HS-5 (cell line): ENCODE measurements around the gene RNF135.
"Not testable (repeated sequence)": the region's sequence is repeated elsewhere in the genome, so short reads cannot be mapped to it uniquely, and the experiment has no call there.

Experiments used
- DNase-seq: peaks from one replicate; pipeline ENCODE4 v3.0.0-alpha.2; 2012; ENCODE audit warnings: low read depth

The RNF135 gene

DNA sequence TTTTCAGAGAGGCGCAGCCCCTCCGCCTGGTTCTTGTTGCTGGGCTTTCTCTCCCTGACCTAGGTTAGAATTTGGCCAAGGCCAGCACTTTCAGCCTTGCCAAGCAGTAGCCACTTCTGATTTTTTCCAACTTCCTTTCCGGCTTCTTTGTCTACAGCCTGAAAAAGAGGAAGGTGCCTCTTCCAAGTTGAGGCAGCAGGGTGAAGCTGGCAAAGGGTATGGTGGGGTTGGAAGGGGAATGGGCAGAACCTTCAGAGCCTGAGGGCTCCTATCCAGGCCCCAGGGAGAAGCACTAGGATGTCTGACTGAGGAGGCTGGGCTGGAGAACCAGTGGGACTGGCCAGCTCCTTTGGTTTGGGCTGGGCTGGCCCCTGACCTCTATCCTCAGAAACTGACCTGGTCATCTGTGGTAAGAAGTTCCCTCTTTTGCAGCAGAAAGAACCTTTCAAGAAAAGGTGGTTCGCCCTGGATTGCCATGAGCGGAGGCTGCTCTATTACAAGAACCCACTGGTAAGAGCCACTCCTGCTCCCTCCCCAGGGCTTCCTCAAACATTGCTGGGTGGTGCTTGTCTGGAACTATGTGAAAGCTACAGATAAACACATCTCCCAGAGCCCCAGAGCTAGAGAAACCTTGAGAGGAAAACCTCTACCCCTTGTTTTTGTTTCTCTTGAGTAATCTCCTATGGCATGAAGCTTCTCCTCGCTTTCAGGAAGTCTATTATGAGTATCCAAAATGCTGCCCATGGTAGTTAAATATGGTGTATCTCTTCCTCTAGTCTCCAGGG lies 16.6 kb upstream of the RNF135 start:
- DNase-seq = no peak

DNA sequence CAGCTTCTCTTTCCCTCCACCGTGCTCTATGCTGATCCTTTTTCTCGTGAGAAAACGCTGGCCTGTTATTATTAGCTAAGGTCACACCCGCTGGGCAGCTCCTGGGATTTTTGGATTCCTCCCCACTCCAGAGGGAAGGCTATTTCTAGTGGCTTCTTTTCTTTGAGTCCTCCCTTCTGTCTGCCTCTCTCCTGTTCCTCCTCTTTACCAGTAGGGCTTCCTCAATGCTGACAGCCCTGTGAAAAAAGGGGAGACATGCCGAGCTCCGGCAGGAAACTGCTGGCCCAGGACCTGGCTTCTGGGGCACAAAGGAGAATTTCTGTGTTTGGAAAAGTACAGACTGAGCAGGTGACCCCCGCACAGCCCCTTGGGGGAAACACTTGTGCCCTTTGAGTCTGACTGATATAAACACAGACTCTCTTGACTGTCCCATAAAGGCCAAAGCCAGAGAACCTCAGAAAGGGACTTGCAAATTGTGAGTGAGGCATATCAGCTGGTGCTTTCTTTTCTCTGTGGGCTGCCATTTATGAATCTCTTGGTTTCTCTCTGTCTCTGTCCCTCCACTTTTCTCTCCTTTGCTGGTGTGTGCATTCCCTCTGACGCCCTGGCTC lies 14.0 kb upstream of the RNF135 start:
- DNase-seq = no peak

DNA sequence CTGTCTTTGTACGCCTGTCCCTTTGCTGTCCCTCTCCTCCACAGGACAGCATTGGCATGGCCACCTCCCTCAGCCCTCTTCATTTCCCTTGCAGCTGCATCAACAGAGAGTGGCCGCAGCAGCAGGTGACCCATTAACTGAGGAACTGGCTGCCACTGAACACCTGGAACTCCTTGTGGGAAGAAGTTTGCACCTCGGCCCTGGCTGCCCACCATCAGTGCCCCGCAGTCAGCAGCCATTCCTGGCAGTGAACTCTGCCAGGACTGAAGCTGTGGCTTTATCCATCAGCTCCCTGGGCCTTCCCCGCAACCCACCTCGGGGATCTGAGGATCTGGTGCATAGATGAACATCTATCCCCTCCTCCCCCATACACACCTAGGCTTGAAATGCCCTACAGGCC lies 13.1 kb upstream of the RNF135 start:
- DNase-seq = no peak

DNA sequence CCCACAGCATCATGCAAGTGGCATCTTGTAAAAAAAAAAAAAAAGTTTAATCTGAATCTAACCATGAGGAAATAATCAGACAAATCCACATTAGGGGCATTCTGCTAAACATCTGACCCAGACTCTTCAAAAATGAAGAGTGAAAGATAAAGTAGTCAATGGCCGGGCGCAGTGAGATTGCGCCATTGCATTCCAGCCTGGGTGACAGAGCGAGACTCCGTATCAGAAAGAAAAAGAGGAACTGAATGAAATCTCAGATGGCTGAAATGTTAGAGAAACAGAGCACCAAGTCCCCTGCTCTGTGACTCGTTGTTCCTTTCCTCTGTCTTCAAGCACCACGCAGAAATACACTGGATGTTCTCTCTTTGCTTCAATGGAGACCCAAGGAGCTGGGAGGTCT lies 12.7 kb upstream of the RNF135 start:
- no peak for DNase-seq

DNA sequence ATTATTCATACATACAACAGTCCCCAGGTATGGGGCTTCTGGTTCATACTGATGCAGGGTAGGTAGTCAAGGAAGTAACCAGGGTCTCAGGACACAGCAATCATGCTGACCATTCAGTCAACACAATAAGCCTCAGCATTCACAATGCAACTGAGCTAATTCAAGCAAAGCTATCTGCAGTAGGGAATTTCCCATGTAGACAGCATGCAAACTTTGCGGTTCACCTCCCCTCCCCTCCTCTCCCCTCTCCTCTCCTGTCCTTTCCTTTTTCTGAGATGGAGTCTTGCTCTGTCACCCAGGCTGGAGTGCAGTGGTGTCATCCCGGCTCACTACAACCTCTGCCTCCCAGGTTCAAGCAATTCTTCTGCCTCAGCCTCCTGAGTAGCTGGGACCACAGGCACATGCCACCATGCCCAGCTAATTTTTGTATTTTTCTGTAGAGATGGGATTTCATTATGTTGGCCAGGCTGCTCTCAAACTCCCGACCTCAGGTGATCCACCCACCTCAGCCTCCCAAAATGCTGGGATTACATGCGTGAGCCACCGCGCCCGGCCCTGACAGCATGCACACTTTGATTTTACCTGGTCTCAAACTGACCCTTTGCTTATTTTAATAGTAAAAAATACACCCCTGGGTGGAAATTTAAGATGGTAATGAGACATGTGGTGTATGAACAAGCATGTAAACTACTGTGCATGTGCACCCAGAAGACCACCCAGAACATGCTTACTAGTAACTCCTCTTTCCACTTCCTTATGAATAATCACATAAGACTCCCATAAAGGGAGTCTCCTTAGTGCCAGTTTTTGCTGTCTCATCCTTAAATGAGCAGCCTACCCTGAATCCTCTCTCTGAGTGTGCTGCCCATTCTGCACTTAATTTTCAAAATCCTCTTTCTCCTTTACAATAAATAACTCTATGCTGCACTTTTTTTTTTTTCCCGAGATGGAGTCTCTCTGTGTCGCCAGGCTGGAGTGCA lies 9.3 kb upstream of the RNF135 start:
- DNase-seq = no peak

DNA sequence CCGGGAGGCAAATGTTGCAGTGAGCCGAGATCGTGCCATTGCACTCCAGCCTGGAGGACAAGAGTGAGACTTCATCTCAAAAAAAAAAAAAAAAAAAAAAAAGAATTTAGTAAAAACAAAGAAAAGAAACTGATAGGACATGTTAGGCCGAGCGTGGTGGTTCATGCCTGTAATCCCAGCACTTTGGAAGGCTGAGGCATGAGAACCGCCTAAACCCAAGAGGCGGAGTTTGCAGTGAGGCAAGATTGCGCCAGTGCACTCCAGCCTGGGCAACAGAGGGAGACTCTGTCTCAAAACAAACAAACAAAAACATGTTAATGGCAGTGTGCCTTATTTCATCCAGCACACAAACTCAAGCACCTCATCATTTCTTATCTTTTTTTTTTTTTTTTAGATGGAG lies 6.5 kb upstream of the RNF135 start:
- DNase-seq = not testable (repeated sequence)

DNA sequence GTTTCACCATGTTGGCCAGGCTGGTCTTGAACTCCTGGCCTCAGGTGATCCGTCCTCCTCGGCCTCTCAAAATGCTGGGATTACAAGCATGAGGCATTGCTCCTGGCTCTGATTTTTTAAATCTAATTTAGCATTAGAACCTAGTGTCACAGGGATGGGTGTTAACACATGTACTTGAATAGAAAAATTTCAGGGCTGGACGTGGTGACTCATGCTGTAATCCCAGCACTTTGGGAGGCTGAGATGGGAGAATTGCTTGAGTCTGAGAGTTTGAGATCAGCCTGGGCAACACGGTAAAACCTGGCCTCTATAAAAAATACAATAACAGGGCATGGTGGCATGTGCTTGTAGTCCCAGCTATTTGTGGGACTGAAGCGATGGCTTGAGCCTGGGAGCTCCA lies 6.0 kb upstream of the RNF135 start:
- no peak for DNase-seq

DNA sequence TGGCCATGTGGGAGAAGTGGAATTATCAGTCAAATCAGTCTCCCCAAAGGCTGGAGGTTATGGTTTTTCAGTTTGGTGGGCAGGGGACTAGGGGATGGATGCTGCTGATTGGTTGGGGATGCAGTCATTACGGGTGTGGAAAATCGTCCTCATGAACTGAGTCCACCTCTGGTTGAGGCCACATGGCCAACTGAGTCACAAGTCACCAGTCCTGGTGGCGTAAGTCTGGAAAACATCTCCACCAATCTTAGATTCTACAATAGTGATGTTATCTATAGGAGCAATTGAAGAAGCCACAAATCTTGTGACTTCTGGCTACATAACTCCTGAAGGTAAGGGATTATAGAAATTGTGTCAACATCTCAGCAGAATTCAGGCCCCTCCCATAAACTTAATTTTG lies 5.2 kb upstream of the RNF135 start:
- DNase-seq = no peak

DNA sequence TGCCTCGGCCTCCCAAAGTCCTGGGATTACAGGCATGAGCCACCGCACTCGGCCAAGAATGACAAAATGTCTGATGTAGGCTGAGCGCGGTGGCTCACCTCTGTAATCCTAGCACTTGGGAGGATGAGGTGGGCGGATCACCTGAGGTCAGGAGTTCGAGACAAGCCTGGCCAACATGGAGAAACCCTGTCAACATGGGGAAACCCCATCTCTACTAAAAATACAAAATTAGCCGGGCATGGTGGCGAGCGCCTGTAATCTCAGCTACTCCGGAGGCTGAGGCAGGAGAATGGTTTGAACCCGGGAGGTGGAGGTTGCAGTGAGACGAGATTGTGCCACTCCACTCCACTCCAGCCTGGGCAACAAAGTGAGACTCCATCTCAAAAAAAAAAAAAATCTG lies 2.9 kb upstream of the RNF135 start:
- not testable (repeated sequence) for DNase-seq

DNA sequence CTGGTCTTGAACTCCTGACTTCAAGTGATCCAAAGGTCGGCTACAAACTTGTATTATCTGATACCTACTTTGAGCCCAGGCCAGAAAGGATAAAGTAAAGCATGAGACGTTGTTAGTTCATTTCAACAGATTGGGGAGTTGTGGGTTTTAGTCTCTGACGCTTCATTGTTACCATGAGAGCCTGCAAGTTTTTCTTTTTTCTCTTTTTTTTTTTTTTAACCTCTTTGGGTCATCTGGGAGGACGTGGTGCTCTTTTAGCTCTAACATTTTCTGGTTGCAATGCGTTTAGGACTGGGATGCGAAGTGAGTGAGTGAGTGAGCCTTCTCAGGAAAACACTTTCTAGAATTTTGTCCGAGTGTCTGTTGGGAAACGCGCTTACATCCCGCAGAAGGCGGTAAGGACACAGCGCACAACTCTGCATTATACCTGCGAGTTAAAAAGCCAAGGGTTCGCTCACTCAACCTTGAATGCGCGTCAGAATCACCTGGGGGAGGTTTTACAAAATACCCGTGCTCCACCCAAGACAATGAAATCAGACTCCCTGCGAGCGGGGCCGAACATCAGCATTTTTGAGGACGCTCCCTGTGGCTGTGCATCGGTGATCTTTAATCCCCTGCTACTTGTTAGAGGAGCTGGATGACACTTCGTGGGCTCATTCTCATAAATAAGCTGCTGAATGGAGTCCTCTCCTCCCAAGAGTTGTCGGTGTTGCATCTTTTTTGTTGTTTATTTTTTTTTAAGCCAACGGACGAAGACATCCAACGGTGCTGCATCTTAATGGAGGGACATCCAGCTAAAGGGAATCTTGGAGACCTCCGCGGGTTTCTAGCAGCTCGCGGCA lies 629 bp upstream of the RNF135 start:
- no peak for DNase-seq

DNA sequence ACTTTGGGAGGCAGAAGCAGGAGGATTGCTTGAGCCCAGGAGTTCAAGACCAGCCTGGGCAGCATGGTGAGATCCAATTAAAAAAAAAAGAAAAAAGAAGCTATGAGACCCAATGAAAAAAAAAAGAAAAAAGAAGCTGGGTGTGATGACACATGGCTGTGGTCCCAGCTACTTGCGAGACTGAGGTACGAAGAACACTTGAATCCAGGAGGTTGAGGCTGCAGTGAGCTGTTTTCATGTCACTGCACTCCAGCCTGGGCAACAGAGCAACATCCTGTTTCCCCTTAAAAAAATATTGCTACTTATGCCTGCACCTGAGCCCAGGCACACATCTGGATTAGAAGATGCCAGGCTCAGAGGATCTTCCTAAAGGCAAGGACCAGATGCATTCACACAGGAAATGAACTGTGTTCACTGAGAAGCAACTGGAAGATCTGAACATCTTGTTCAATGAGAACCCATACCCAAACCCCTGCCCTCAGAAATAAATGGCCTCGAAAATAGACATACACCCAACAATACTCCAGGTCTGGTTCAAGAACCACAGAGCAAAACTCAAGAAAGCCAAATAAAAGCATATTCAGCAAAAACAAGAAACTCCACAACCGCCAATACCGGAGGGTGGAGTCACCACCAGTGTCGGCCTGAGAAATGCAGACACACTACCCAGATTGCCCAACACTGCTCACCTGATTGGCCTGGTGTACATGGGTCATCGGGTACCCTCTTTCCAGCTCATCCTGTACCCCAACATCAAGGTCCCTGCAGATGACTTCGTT lies 4.4 kb downstream of the RNF135 start:
- DNase-seq = no peak

DNA sequence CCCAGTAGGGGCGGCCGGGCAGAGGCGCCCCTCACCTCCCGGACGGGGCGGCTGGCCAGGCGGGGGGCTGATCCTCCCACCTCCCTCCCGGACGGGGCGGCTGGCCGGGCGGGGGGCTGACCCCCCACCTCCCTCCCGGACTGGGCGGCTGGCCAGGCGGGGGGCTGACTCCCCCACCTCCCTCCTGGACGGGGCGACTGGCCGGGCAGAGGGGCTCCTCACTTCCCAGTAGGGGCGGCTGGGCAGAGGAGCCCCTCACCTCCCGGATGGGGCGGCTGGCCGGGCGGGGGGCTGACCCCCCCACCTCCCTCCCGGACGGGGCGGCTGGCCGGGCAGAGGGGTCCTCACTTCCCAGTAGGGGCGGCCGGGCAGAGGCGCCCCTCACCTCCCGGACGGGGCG lies 9.1 kb downstream of the RNF135 start:
- not testable (repeated sequence) for DNase-seq

DNA sequence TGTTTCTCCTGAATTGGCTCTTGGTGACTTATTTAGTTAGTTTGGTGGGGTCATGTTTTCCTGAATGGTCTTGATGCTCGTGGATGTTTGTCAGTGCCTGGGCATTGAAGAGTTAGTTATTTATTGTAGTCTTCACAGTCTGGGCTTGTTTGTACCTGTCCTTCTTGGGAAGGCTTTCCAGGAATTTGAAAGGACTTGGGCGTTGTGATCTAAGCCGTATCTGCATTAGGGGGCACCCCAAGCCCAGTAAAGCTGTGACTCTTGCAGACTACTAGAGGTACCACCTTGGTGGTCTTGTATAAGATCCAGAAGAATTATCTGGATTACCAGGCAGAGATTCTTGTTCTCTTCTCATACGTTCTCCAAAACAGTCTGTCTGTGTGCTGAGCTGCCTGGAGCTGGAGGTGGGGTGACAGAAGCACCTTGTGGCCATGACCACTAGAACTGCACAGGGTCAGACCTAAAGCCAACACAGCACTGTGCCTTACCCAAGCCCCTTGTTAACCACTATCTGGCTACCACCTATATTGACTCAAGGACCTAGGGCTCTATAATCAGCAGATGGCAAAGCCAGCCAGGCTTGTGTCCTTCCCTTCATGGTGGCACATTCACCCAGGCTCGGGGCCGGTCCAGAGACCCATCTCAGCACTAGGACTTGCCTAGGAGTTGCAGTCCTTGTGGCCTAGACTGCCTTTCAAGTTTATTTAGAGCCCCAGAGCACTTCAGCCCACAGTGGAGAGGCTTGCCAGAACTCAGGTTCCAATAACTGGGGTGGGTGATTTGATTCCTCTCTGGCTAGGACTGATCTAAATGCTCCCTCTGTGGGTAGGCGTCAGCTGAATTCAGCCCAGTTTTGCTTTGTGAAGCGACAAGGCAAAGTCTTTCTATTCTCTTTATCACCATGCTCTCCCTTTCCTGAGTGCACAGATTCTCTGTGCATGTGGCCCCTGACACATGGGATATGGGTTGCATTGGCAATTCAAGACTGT lies 11.0 kb downstream of the RNF135 start:
- no peak for DNase-seq

DNA sequence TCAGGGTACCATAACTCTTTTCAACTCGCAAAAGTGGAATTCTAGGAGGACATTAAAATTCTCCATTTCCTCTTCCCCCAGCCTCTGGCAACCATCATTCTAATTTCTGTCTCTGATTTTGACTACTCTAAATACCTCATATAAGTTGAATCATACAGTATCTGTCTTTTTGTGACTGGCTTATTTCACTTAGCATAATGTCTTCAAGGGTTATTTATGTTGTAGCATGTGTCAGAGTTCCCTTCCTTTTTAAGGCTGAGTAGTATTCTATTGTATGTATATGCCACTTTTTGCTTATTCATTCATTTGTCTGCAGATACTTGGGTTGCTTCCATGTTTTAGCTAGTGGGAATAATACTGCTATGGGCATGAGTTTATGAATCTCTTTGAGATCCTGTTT lies 12.0 kb downstream of the RNF135 start:
- no peak for DNase-seq

DNA sequence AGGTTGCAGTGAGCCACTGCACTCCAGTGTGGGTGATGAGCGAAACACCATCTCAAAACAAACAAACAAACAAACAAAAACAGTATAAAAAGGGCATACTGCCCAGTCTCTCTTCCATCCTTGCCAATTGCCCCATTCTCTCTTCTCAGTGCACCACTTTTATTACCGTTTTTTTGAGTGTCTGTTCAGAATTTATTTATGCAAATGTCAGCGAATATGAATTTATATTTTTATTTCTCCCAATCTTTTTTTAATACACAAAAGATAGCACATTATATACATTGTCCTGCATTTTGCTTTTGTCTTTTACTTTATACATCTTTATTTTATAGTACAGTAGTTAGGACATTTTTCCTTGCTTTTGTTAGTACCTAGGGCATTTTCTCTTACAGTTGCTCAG lies 19.6 kb downstream of the RNF135 start:
- no peak for DNase-seq

DNA sequence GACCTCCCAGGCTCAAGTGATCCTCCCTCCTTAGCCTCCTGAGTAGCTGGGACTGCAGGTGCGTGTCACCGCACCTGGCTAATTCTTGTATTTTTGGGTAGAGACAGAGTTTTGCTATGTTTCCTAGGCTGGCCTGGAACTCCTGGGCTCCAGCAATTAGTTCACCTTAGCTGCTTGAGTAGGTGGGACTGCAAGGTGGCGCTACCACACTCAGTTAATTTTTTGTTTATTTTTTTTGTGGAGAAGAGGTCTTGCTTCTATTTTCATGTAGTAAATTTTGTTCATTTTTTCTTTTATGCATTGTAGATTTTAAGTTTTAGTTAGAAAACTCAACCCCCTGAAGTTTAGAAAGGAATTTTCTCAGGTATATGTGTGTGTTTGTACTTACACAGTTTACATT lies 21.7 kb downstream of the RNF135 start:
- no peak for DNase-seq

DNA sequence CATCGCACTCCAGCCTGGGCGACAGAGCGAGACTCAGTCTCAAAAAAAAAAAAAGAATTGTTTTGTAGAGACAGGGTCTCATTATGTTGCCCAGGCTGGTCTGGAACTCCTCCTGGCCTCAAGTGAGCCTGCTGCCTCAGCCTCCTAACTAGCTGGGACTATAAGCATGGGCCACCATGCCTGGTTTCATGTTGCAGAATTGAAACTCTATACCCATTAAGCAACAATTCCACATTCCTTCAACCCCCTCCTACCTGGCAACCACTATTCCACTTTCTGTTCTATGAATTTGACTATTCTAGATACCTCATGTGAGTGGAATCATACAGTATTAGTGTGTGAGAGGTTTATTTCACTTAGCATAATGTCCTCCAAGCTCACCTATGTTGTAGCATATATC lies 24.5 kb downstream of the RNF135 start:
- no peak for DNase-seq

DNA sequence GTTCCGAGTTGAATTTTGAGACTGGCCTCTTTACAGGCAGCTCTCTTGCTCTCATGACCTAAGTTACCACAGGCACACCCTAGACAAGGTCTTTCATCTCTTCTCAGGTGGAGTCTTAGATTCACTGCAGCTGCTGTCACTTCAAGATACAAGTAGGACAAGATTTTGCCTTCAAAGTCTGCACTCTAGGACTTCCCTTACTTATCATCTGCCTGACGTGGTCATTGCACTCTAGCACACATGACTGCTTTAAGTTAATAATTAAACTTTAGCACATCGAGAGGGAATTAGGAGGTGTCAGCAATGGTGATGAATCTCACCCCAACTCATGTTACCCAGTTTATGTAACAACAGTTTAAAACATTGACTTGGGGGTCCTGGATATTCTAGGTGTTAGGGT lies 25.6 kb downstream of the RNF135 start:
- no peak for DNase-seq

DNA sequence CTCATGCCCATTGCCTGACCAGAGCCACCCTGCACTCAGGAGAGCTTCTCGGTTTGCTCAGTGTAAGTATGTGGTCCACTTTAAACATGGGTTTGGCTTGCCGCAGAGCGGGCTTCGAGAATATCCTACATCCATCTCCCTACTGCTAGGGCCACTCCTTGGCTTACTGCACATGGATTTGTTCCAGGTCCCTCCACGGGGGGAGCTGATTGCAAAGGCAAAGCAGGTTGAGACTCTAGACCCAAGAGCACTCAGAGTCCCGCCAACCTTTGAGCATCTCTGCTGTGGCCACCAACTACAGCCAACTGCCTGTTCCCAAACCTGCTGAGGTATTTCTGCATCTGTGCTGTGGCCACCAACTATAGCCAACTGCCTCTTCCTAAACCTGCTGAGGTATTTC lies 26.4 kb downstream of the RNF135 start:
- no peak for DNase-seq

DNA sequence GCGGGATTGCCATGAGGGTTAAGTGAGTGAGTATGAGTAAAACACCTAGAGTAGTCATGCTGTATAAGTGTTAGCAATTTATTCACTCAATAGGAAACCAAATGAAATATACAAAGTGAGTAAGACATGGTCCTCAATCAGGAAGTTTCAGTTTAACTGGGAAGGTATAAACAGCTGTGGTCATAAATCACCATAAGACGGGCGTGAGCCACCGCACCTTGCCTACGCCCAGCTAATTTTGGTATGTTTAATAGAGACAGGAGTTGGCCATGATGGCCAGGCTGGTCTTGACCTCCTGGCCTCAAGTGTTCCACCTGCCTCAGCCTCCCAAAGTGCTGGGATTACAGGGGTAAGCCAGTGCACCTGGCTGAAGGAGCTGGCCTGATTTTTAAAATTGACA lies 27.0 kb downstream of the RNF135 start:
- no peak for DNase-seq
